Stimulated activated CD8-positive, alpha-beta memory T cell treated with anti-CD3 and anti-CD28 coated beads, Interleukin-12 subunit alpha, Interleukin-12 subunit beta, amount 100 ng/mL, for 4 hours (primary cell): ENCODE data around the gene VAPA.
A peak's percentile ranks its signal among the peaks of the same experiment; 100 is the strongest.

ENCODE experiments used
- DNase-seq: peaks from one replicate; pipeline ENCODE4 v3.0.0-alpha.2; 2020; ENCODE audit warnings: low read depth

Gene VAPA

GRCh38 chr18:9914584-9915290 lies 921 bp downstream of the VAPA start:
- peak; percentile 66 for DNase-seq

GRCh38 chr18:9915291-9916076 lies 1.7 kb downstream of the VAPA start:
- DNase-seq: no peak

GRCh38 chr18:9916077-9916639 lies 2.3 kb downstream of the VAPA start:
- DNase-seq: no peak

GRCh38 chr18:9916808-9917207 lies 3.0 kb downstream of the VAPA start:
- no peak for DNase-seq

GRCh38 chr18:9918016-9918680 lies 4.3 kb downstream of the VAPA start:
- DNase-seq: no peak

- DNase-seq: no peak
These were observed 5.9 kb downstream of the VAPA start for GRCh38 chr18:9919564-9920232.

GRCh38 chr18:9922592-9923311 lies 8.9 kb downstream of the VAPA start:
- DNase-seq: no peak

- no peak for DNase-seq
These were observed 10.6 kb downstream of the VAPA start for GRCh38 chr18:9924371-9924943.

- DNase-seq: no peak
These were observed 11.6 kb downstream of the VAPA start for GRCh38 chr18:9925369-9925768.

GRCh38 chr18:9925795-9926194 lies 12.0 kb downstream of the VAPA start:
- no peak for DNase-seq

GRCh38 chr18:9926223-9926894 lies 12.5 kb downstream of the VAPA start:
- DNase-seq: no peak

- no peak for DNase-seq
These were observed 13.2 kb downstream of the VAPA start for GRCh38 chr18:9926977-9927376.

GRCh38 chr18:9927392-9928063 lies 13.7 kb downstream of the VAPA start:
- DNase-seq: no peak

- no peak for DNase-seq
These were observed 14.9 kb downstream of the VAPA start for GRCh38 chr18:9928646-9929259.

- no peak for DNase-seq
These were observed 16.6 kb downstream of the VAPA start for GRCh38 chr18:9930299-9930884.

GRCh38 chr18:9931146-9931545 lies 17.3 kb downstream of the VAPA start:
- DNase-seq: no peak

GRCh38 chr18:9931678-9932077 lies 17.9 kb downstream of the VAPA start:
- DNase-seq: no peak

GRCh38 chr18:9933865-9934264 lies 20.0 kb downstream of the VAPA start:
- no peak for DNase-seq

- DNase-seq: no peak
These were observed 20.5 kb downstream of the VAPA start for GRCh38 chr18:9934274-9934673.
